T-helper 9 cell (primary cell): ENCODE results near the gene SYTL3.
A peak's percentile ranks its signal among the peaks of the same experiment; 100 is the strongest.
"Not testable (repeated sequence)": the region's sequence is repeated elsewhere in the genome, so short reads cannot be mapped to it uniquely, and the experiment has no call there.

Experiments used
- DNase-seq: peaks from one replicate; pipeline ENCODE4 v3.0.0-alpha.2; 2020
- total RNA-seq, 2 donors: gene quantifications; one replicate each; lab custom pipeline; 2026; lab: John Stamatoyannopoulos, UW

Gene SYTL3, protein sequence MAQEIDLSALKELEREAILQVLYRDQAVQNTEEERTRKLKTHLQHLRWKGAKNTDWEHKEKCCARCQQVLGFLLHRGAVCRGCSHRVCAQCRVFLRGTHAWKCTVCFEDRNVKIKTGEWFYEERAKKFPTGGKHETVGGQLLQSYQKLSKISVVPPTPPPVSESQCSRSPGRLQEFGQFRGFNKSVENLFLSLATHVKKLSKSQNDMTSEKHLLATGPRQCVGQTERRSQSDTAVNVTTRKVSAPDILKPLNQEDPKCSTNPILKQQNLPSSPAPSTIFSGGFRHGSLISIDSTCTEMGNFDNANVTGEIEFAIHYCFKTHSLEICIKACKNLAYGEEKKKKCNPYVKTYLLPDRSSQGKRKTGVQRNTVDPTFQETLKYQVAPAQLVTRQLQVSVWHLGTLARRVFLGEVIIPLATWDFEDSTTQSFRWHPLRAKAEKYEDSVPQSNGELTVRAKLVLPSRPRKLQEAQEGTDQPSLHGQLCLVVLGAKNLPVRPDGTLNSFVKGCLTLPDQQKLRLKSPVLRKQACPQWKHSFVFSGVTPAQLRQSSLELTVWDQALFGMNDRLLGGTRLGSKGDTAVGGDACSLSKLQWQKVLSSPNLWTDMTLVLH
- total RNA-seq, result 46.2 to 75.8 reads per million in 2 donors

DNA sequence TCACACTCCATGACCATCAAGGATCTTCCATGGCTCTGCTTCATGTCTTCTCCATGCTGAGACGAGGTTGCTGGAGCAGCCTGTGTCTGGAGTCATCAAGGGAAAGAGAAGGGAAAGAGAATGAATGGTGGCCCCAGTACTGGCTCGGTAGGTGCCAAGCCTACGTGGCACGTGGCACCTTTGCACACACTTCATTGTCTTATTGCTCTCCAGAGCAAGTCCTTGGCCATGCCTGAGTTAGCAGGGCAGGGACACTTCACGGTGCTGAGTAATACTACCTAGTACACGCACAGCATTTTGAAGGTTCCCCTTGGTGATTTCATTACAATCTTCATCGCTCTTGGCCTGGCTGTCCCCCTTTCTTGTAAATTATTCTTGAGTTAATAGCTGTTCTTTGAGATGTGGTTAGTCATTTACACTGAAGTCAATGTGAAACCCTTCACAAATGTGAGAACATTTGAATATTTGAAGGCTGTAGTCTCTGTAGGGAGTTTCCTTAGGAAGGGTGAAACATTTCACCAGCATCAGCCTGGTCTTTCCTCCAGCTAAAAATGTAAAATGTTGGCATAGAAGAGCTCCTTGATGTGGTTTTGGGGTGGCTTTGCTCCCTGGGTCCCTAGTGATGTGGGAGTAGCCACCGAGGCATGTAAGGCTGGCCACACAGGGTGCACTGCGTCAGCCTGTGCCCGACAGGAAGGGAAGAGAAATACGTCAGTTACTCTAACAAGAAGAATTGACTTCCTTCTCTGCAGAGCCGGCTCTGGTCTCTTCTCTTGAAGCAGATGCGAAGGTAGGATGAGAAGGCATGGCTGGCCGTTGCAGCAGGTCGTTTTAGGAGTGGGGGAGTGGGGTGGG lies at the start of gene SYTL3:
Gene SYTL3 (plus strand): TSS at position 766 of the 855 bp plus-strand sequence. CDS start 13,215 bp downstream, outside the sequence.
- peak; percentile 73 for DNase-seq

DNA sequence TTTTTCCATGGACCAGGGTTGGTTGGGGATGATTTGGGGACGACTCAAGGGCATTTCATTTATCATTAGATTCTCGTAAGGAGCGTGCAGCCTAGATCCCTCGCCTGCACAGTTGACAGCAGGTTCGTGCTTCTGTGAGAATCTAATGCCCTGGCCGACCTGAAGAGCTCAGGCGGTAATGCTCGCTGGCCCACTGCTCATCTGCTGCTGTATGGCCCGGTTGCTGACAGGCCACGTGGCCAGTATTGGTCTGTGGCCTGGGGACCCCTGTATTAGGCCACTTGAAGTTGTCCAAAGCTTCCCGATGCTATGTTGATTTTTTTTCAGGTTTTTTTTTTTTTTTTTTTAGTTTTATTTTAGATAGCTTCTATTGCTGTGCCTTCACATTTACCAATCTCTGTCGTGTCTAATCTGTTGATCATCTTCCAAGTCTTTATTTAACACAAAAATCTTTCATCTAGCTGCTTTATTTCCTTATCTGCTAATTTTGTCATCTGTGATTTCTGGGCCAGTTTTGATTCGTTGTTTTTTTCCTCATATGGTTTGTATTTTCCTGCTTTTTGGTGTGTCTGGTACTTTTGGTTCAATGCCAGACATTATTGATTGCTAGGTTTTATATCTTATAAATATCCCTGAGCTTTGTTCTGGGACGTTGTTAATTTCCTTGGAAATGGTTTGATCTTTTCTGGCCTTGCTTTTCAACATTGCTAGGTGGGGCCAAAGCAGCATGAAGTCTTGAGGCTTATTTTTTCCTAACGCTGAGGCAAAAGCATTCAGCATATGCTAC lies 46.4 kb upstream of the SYTL3 start:
- DNase-seq, result no peak

GRCh38 chr6:158604048-158604406 lies 45.8 kb upstream of the SYTL3 start:
- DNase-seq, result no peak

DNA sequence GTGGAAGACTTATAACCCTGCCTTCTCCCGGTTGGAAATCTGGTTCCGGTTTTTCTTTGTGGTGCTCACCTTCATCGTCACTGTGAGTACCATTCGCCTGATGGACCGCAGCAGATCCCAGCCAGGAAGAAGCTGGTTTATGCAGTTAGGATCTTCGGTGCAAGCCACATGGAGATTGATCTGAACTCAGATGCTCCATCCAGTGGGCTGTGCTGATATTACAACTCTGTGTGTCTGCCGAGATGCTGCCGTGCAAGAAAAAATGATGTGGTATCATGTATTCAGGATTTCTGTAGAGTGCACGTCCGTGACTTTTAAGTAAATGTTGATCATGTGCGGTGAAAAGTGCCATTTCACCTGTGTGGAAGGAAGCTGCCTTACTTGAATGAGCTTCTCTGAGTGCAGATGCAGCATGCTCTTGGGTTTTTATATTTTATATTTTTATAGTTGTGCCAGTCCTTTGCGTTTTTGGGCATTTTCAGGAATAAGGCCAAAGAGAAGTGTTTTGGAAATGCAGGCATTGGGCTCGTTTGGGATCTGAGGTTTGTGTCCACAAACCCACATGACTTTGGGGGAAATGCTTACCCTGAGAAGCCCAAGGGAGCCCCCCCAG lies 44.5 kb upstream of the SYTL3 start:
- DNase-seq, result peak; percentile 34

- DNase-seq, result not testable (repeated sequence)
Observed at GRCh38 chr6:158606011-158606410, 43.8 kb upstream of the SYTL3 start.

- DNase-seq, result no peak
Observed at GRCh38 chr6:158606935-158607334, 42.9 kb upstream of the SYTL3 start.

DNA sequence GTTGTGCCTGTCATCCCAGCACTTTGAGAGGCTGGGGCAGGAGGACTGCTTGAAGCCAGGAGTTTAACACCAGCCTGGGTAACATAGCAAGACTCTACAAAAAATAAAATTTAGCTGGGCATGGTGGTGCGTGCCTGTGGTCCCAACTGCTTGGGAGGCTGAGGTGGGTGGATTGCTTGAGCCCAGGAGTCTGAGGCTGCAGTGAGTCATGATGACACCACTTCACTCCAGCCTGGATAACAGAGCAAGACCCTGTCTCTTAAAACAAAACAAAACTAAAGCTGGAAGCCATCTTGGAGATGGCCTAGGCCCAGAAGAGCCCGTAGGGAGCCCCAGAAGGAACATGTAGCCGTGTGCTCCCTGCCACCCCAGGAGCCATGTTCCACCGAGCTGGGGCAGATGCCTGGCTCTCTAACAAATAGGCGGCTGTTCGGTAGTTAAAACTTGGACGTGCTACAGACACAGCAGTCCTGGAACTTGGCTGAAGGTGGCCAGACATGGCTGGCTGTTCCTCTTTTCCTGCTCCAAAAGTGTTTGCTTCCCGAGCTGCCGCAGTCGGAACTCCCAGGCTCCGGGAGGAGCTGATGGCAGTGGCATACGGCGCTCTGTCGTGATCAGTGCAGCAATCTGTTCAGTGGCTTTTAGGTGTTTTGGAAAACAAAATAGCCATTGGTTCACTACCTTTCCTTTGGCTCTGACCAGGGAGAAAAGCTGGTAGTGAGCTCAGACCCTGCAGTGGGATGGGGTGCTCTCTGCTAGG lies 42.3 kb upstream of the SYTL3 start:
- DNase-seq, result no peak

DNA sequence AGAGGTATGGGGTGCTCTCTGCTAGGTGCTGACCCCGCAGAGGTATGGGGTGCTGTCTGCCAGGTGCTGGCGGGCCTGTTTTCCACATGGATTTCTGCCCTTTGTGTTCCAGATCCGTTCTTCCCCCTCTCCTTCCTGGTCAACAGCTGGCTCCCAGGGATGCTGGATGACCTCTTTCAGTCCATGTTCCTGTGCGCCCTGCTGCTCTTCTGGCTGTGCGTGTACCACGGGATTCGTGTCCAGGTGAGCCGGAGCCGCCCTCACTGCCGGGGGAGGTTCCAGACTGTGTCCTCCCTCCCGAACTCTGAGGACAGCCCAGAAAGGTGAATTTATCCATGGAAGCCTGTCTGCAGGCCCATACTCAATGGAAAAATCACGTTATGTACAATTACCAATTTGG lies 41.6 kb upstream of the SYTL3 start:
- DNase-seq, result no peak

DNA sequence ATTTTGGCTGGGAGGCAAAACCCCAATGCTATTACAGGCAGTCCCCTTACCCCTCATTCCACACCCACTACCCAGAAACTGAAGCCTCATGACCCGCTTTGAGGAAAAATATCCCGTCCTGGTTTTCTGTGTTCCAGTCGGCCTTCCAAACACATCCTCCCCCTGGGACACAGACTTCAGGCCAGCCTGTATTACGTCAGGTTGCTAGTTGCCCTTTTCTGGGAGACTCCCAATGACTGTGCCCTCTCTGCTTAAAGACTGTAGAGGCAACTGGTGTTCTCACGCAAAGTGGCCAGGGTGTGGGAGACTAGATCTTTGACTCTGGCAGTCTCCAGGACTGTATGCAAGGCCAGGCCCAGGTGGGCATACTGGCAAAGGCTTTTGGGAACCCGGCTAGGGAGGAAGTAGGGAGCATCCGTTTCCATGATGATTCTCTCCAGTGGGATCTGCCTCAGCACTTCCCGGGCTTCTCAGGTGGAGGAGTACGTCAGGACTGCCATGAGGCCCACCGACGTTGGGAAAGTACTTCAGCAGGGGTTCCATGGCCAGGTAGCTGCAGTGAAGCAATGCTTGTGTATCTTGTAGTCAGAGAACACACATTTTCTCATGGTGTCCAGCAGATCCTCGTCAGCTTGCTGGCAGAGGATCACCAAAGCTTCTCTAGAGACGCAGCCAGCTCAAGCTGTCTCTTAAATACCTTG lies 40.2 kb upstream of the SYTL3 start:
- DNase-seq, result no peak

DNA sequence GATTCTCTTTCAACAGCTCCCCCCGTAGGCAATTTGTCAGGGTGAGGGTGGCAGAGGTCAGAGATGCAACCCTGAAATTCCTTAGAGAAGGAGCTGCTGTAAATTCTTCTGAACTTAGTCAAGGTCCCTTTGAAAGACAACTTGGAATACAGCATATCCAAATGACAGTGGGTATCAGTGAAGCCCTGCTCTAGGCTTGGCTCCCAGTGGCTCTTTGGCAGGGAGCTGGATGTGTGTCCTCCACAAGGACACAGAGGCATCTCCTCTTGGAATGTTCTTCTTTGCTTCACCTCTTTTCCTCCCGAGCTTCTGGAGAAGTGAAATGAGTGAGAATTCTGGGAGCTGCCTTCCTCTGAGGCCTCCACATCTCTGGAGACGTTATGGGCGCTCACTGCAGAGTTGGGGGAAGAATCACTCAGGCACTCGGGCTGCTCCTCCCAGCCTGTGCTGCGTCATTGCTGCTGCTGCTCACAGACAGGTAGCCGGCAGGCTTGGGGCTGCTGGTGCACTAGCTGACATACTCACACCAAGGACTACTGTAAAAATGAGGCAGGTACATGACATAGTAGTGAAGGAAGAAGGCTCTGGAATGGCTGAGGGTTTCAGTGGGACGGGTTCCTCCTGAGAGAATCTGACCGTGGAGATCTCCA lies 39.4 kb upstream of the SYTL3 start:
- no peak for DNase-seq

- no peak for DNase-seq
Observed at GRCh38 chr6:158611039-158611438, 38.8 kb upstream of the SYTL3 start.

GRCh38 chr6:158611541-158612370 lies 38.1 kb upstream of the SYTL3 start:
- no peak for DNase-seq

DNA sequence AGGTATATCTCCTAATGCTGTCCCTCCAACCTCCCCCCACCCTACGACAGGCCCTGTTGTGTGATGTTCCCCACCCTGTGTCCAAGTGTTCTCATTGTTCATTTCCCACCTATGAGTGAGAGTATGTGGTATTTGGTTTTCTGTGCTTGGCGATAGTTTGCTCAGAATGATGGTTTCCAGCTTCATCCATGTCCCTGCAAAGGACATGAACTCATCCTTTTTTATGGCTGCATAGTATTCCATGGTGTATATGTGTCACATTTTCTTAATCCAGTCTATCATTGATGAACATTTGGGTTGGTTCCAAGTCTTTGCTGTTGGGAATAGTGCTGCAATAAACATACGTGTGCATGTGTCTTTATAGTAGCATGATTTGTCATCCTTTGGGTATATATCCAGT lies 35.2 kb upstream of the SYTL3 start:
- DNase-seq, result not testable (repeated sequence)

- DNase-seq, result not testable (repeated sequence)
Observed at GRCh38 chr6:158618289-158618688, 31.6 kb upstream of the SYTL3 start.

- DNase-seq, result no peak
Observed at GRCh38 chr6:158619922-158620801, 29.7 kb upstream of the SYTL3 start.

- DNase-seq, result no peak
Observed at GRCh38 chr6:158620963-158621693, 28.7 kb upstream of the SYTL3 start.
